Body of pancreas (tissue), 4 donors: ENCODE measurements around the gene VPS18. TPM values are rescaled to one million over a fixed set of nuclear protein-coding genes. Genes with fewer than 3 reads are reported as not detected.

ENCODE experiments used
- ATAC-seq: fragments of 150-250 bp; one replicate; pipeline ENCODE4 v1.9.1; 2016
- DNase-seq, 4 donors: peaks; one replicate each; pipeline ENCODE4 v3.0.0-alpha.2; 2019
- H3K27ac ChIP-seq, 4 donors: fragments of 200-600 bp; sonication (generic); 1 replicate in 3 of 4; 2 replicates in 1 of 4; pipeline versions ENCODE4 v1.5.1 to v1.6.1; 2016 to 2019; ENCODE audit warnings: mild to moderate bottlenecking in 1 of 4, mixed read lengths in 1 of 4, moderate library complexity in 1 of 4
- H3K27me3 ChIP-seq, 2 donors: fragments of 200-600 bp; sonication (generic); one replicate each; pipeline ENCODE4 v1.6.0; 2016; ENCODE audit warnings: mild to moderate bottlenecking in 1 of 2
- H3K36me3 ChIP-seq, 2 donors: fragments of 200-600 bp; sonication (generic); replicated peaks in 1 of 2; 2 replicates each; pipeline ENCODE4 v1.5.1; 2016; ENCODE audit warnings: low read depth in 2 of 2; ENCODE audit not compliant: insufficient read depth in 1 of 2
- H3K4me1 ChIP-seq: fragments of 200-600 bp; sonication (generic); one replicate; pipeline ENCODE4 v1.6.0; 2016
- H3K4me3 ChIP-seq, 2 donors: fragments of 200-600 bp; sonication (generic); 1 replicate in 1 of 2; 2 replicates in 1 of 2; pipeline ENCODE4 v1.5.1; 2016 to 2019
- H3K9me3 ChIP-seq, 3 donors: fragments of 200-600 bp; sonication (generic); 1 replicate in 2 of 3; 2 replicates in 1 of 3; pipeline ENCODE4 v1.5.1; 2016
- POLR2A ChIP-seq, 3 donors: fragments of 450-650 bp; IDR thresholded peaks; one replicate each; pipeline ENCODE4 v1.6.1; 2016; ENCODE audit warnings: antibody characterized with exemption in 3 of 3, mild to moderate bottlenecking in 2 of 3
- WGBS, 2 donors: methylation state at CpG; one replicate each; pipeline ENCODE4 v1.1.5; 2017; 5-methylcytosine and 5-hydroxymethylcytosine counted together
- intact Hi-C: fragments of 100-400 bp; cut with DNase I; formaldehyde crosslinking; loops from one replicate; pipeline ENCODE4 v1.15.1; 2023
- total RNA-seq, 2 donors: library from RNA; depleted of rRNA; stranded (reverse); fragments of >200 nt; gene quantifications; one replicate each; pipeline ENCODE4 v1.1.0, GENCODE V29; 2016
- TF ChIP-seq, protein P1 (sequence below), 7 experiments: fragments of 450-650 bp in 4 of 7; fragments of 200-600 bp in 3 of 7; sonication (generic) in 3 of 7; IDR thresholded peaks; one replicate each; pipeline ENCODE4 v1.5.1; 2016 to 2019; ENCODE audit warnings: antibody characterized with exemption in 7 of 7

VPS18 gene
- total RNA-seq, 2 donors from 2014 or later, result 10.9 to 14.8 TPM

DNA sequence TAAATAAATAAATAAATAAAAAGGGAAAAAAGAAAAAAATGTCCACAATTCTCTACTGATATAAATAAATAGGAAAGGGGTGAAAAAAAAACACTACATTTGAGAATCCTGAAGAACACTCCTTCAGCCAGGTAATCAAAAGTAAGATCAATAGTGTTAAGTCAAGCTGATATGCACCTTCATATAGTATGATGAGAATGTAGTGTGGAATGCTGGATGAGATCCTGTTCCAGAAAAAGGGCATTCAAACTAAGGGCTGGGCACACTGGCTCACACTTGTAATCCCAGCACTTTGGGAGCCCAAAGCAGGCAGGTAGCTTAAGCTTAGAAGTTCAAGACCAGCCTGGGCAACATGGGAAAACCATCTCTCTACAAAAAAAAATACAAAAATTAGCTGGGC lies 5.1 kb upstream of the VPS18 start:
- DNase-seq (no peak), ATAC-seq (no peak)
- H3K36me3 ChIP-seq, result no peaks in the 10 kb centered on the region
- H3K27me3 ChIP-seq, result no peaks in the 10 kb centered on the region
- H3K27ac ChIP-seq, result no peak overlapping the region
- H3K9me3 ChIP-seq, result no peaks in the 10 kb centered on the region
- TF ChIP-seq, protein P1, sequence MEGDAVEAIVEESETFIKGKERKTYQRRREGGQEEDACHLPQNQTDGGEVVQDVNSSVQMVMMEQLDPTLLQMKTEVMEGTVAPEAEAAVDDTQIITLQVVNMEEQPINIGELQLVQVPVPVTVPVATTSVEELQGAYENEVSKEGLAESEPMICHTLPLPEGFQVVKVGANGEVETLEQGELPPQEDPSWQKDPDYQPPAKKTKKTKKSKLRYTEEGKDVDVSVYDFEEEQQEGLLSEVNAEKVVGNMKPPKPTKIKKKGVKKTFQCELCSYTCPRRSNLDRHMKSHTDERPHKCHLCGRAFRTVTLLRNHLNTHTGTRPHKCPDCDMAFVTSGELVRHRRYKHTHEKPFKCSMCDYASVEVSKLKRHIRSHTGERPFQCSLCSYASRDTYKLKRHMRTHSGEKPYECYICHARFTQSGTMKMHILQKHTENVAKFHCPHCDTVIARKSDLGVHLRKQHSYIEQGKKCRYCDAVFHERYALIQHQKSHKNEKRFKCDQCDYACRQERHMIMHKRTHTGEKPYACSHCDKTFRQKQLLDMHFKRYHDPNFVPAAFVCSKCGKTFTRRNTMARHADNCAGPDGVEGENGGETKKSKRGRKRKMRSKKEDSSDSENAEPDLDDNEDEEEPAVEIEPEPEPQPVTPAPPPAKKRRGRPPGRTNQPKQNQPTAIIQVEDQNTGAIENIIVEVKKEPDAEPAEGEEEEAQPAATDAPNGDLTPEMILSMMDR (IDR thresholded peaks at IDR 0.05), result no peak
- no peak for TF ChIP-seq POLR2A (IDR thresholded peaks at IDR 0.05)
- peaks cover 10% of the 10 kb centered on the region for H3K4me1 ChIP-seq
- no peak overlapping the region for H3K4me3 ChIP-seq
- intact Hi-C loops, result no loop called here

DNA sequence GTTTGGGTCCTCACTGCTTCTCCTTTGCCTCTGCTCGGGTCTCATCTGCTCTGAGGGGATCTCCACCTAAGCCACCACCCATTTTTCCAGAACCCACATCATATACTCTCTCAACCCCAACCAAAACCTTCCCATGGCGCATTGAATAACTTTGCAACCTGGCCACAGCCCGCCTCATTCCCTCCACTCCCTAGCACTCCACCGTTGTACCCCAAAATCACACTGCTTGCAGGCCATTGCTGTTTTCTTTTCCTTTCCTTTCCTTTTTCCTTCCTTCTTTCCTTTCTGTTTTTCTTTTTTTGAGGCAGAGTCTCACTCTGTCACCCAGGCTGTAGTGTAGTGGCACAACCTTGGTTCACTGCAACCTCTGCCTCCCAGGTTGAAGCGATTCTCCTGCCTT lies 3.1 kb upstream of the VPS18 start:
- no peak overlapping the region for H3K4me3 ChIP-seq
- DNase-seq (no peak), ATAC-seq (no peak)
- no peaks in the 10 kb centered on the region for H3K36me3 ChIP-seq
- H3K27ac ChIP-seq, result peak overlapping the region in 1 of 4 donors; percentile 36
- TF ChIP-seq, protein P1 (IDR thresholded peaks at IDR 0.05), result no peak
- TF ChIP-seq POLR2A (IDR thresholded peaks at IDR 0.05), result no peak
- H3K4me1 ChIP-seq, result peaks cover 23% of the 10 kb centered on the region
- H3K9me3 ChIP-seq, result no peaks in the 10 kb centered on the region
- intact Hi-C loops, result loop anchor here (5.0 kb wide), 1 partner anchor 34 kb away; no protein-coding TSS in a partner anchor
- WGBS, 2 donors, result 70% methylated on average over 5 of the region's 5 CpGs
- no peaks in the 10 kb centered on the region for H3K27me3 ChIP-seq

DNA sequence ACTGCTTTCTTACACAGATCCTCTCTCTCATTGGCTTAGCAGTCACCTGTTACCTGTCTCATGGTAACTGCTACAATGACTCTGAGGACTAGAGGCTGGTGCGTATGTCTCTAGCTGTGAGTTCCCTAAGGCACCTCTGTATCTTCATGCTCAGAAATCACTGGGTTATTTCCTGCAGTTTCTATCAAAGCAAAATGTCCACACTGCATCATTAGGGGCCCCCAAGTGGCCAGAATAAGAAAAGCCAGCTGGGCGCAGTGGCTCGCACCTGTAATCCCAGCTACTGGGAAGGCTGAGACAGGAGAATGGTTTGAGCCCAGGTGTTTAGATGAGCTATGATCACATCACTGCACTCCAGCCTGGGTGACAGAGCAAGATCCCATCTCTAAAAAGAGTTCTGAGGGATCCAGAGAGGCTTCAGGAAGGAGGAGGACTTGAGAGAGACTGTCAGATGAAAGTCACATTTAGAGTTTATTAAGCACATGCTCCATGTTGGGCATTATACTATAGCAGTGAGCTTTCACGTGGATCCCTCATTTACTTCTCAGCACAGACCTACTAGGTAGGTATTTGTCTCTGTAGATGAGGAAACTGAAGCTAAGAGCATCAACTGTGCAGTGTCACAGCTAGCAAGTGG lies 2.3 kb upstream of the VPS18 start:
- Histone ChIP-seq H3K36me3 (no peaks in the 10 kb centered on the region), H3K4me3 (no peak overlapping the region), H3K27ac (peak overlapping the region in 3 of 4 donors; percentile 35 to 38 (median 36)), H3K4me1 (peaks cover 30% of the 10 kb centered on the region), H3K27me3 (no peaks in the 10 kb centered on the region), H3K9me3 (no peaks in the 10 kb centered on the region)
- DNase-seq (peak; percentile 68 to 77 (median 70)), ATAC-seq (peak; percentile 38)
- WGBS, 2 donors, result 3 to 5% methylated on average over 4 of the region's 4 CpGs
- TF ChIP-seq POLR2A (IDR thresholded peaks at IDR 0.05), result no peak
- TF ChIP-seq, protein P1 (IDR thresholded peaks at IDR 0.05), result peak; percentile 69 to 84 (median 77)
- intact Hi-C loops, result loop anchor here (5.0 kb wide), 1 partner anchor 35 kb away; no protein-coding TSS in a partner anchor

DNA sequence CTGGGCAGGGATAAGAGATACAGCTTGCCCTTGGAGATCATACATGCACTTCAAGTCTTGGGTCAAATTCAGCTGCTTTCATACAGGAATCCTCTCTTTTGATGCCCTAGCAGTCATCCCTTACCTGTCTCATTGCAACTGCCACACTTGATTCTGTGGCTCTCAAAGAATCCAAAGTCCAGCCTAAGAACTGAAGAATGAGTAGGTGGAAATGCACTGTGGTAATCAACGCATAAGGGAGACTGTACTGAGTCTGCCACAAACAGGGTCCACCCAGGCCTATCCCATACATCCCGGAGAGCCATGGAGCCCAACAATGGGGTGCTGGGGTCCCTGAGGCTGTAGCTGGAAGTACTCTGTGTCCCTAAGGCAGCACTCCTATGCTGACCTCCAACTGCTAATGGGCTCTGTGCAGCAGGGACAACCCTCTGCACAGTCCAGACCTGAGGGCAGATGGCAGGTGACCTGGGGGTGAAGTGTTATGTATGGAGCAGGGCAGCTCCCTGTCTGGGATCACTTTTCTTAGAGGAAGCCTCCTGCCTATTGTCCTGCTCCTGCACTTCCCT lies 1.7 kb upstream of the VPS18 start:
- ATAC-seq (no peak), DNase-seq (no peak)
- Histone ChIP-seq H3K4me1 (peaks cover 32% of the 10 kb centered on the region), H3K36me3 (no peaks in the 10 kb centered on the region), H3K9me3 (no peaks in the 10 kb centered on the region), H3K27ac (no peak overlapping the region), H3K27me3 (no peaks in the 10 kb centered on the region), H3K4me3 (no peak overlapping the region)
- WGBS, 2 donors, result 70 to 75% methylated on average over 1 to 2 of the region's 2 CpGs
- TF ChIP-seq POLR2A (IDR thresholded peaks at IDR 0.05), result no peak
- TF ChIP-seq, protein P1 (IDR thresholded peaks at IDR 0.05), result no peak
- intact Hi-C loops, result loop anchor here (5.0 kb wide), 1 partner anchor 35 kb away; no protein-coding TSS in a partner anchor
